ENCODE measurements around the gene MTA3. TPM values are rescaled to one million over a fixed set of nuclear protein-coding genes. Genes with fewer than 3 reads are reported as not detected.

The MTA3 gene
- total RNA-seq, 2 donors from 2014 or later: 22.7 to 30.9 TPM

GRCh38 chr2:42769583-42770287 is 201.3 kb downstream of the MTA3 start:
- H3K4me3 Mint-ChIP-seq: no peak overlapping the region
- ATAC-seq (replicated peaks): no peak
- no peaks in the 10 kb centered on the region for H3K9me3 Mint-ChIP-seq
- H3K4me1 Mint-ChIP-seq: no peaks in the 10 kb centered on the region
- no peaks in the 10 kb centered on the region for H3K36me3 Mint-ChIP-seq (ENCODE audit: low read depth)
- no peaks in the 10 kb centered on the region for H3K27me3 Mint-ChIP-seq
- no peak overlapping the region for H3K27ac Mint-ChIP-seq

GRCh38 chr2:42770288-42771131 is 202.1 kb downstream of the MTA3 start:
- peak; percentile 23 for ATAC-seq (replicated peaks)
- Mint-ChIP-seq H3K27ac (no peak overlapping the region), H3K27me3 (no peaks in the 10 kb centered on the region), H3K9me3 (no peaks in the 10 kb centered on the region), H3K36me3 (ENCODE audit: low read depth) (no peaks in the 10 kb centered on the region), H3K4me3 (no peak overlapping the region), H3K4me1 (no peaks in the 10 kb centered on the region)

- H3K4me1 Mint-ChIP-seq: no peaks in the 10 kb centered on the region
- no peaks in the 10 kb centered on the region for H3K9me3 Mint-ChIP-seq
- H3K36me3 Mint-ChIP-seq (ENCODE audit: low read depth): no peaks in the 10 kb centered on the region
Measured at GRCh38 chr2:42771546-42772153, 203.2 kb downstream of the MTA3 start.

GRCh38 chr2:42775186-42775585 is 206.8 kb downstream of the MTA3 start:
- Mint-ChIP-seq H3K4me3 (no peak overlapping the region), H3K27me3 (no peaks in the 10 kb centered on the region), H3K4me1 (no peaks in the 10 kb centered on the region), H3K27ac (no peak overlapping the region), H3K36me3 (ENCODE audit: low read depth) (no peaks in the 10 kb centered on the region), H3K9me3 (no peaks in the 10 kb centered on the region)
- ATAC-seq (replicated peaks): no peak

More at GRCh38 chr2:42771546-42772153, 203.2 kb downstream of the MTA3 start:
- Mint-ChIP-seq H3K27me3 (no peaks in the 10 kb centered on the region), H3K27ac (no peak overlapping the region), H3K4me3 (no peak overlapping the region)
- ATAC-seq (replicated peaks): no peak

GRCh38 chr2:42775810-42776209 is 207.4 kb downstream of the MTA3 start:
- H3K27ac Mint-ChIP-seq: no peak overlapping the region
- ATAC-seq (replicated peaks): no peak
- H3K4me3 Mint-ChIP-seq: no peak overlapping the region
- no peaks in the 10 kb centered on the region for H3K9me3 Mint-ChIP-seq
- no peaks in the 10 kb centered on the region for H3K4me1 Mint-ChIP-seq
- H3K27me3 Mint-ChIP-seq: no peaks in the 10 kb centered on the region
- no peaks in the 10 kb centered on the region for H3K36me3 Mint-ChIP-seq (ENCODE audit: low read depth)

GRCh38 chr2:42777883-42778805 is 209.7 kb downstream of the MTA3 start:
- H3K27me3 Mint-ChIP-seq: no peaks in the 10 kb centered on the region
- no peaks in the 10 kb centered on the region for H3K4me1 Mint-ChIP-seq
- H3K36me3 Mint-ChIP-seq (ENCODE audit: low read depth): no peaks in the 10 kb centered on the region
- H3K9me3 Mint-ChIP-seq: no peaks in the 10 kb centered on the region
- H3K27ac Mint-ChIP-seq: no peak overlapping the region
- H3K4me3 Mint-ChIP-seq: no peak overlapping the region
- ATAC-seq (replicated peaks): no peak

- no peak for ATAC-seq (replicated peaks)
- Mint-ChIP-seq H3K27me3 (no peaks in the 10 kb centered on the region), H3K36me3 (ENCODE audit: low read depth) (no peaks in the 10 kb centered on the region), H3K9me3 (no peaks in the 10 kb centered on the region), H3K27ac (no peak overlapping the region), H3K4me1 (no peaks in the 10 kb centered on the region), H3K4me3 (no peak overlapping the region)
Measured at GRCh38 chr2:42781181-42781580, 212.7 kb downstream of the MTA3 start.

GRCh38 chr2:42783511-42783910 is 215.1 kb downstream of the MTA3 start:
- H3K27ac Mint-ChIP-seq: no peak overlapping the region
- H3K9me3 Mint-ChIP-seq: no peaks in the 10 kb centered on the region
- H3K4me1 Mint-ChIP-seq: no peaks in the 10 kb centered on the region
- H3K36me3 Mint-ChIP-seq (ENCODE audit: low read depth): no peaks in the 10 kb centered on the region
- no peak for ATAC-seq (replicated peaks)
- H3K27me3 Mint-ChIP-seq: peaks cover 9% of the 10 kb centered on the region
- H3K4me3 Mint-ChIP-seq: no peak overlapping the region

GRCh38 chr2:42784204-42784880 is 215.9 kb downstream of the MTA3 start:
- ATAC-seq (replicated peaks): no peak
- H3K27ac Mint-ChIP-seq: no peak overlapping the region

GRCh38 chr2:42786561-42787345 is 218.3 kb downstream of the MTA3 start:
- ATAC-seq (replicated peaks): no peak
- Mint-ChIP-seq H3K4me3 (no peak overlapping the region), H3K9me3 (no peaks in the 10 kb centered on the region), H3K27me3 (peaks cover 32% of the 10 kb centered on the region), H3K36me3 (ENCODE audit: low read depth) (peaks cover 7% of the 10 kb centered on the region), H3K4me1 (peaks cover 8% of the 10 kb centered on the region), H3K27ac (no peak overlapping the region)

More at GRCh38 chr2:42784204-42784880, 215.9 kb downstream of the MTA3 start:
- Mint-ChIP-seq H3K9me3 (no peaks in the 10 kb centered on the region), H3K36me3 (ENCODE audit: low read depth) (no peaks in the 10 kb centered on the region), H3K4me1 (no peaks in the 10 kb centered on the region), H3K27me3 (peaks cover 13% of the 10 kb centered on the region), H3K4me3 (no peak overlapping the region)

- H3K27ac Mint-ChIP-seq: no peak overlapping the region
- H3K27me3 Mint-ChIP-seq: peaks cover 36% of the 10 kb centered on the region
- ATAC-seq (replicated peaks): no peak
- H3K4me1 Mint-ChIP-seq: peaks cover 11% of the 10 kb centered on the region
- H3K9me3 Mint-ChIP-seq: no peaks in the 10 kb centered on the region
- H3K36me3 Mint-ChIP-seq (ENCODE audit: low read depth): peaks cover 7% of the 10 kb centered on the region
- H3K4me3 Mint-ChIP-seq: no peak overlapping the region
Measured at GRCh38 chr2:42787424-42787787, 219.0 kb downstream of the MTA3 start.

GRCh38 chr2:42787788-42788477 is 219.5 kb downstream of the MTA3 start:
- no peak overlapping the region for H3K27ac Mint-ChIP-seq
- H3K9me3 Mint-ChIP-seq: no peaks in the 10 kb centered on the region
- peaks cover 7% of the 10 kb centered on the region for H3K36me3 Mint-ChIP-seq (ENCODE audit: low read depth)
- H3K27me3 Mint-ChIP-seq: peaks cover 36% of the 10 kb centered on the region
- peaks cover 11% of the 10 kb centered on the region for H3K4me1 Mint-ChIP-seq
- ATAC-seq (replicated peaks): peak; percentile 38
- H3K4me3 Mint-ChIP-seq: no peak overlapping the region

GRCh38 chr2:42788478-42788793 is 220.0 kb downstream of the MTA3 start:
- Mint-ChIP-seq H3K27ac (no peak overlapping the region), H3K4me3 (no peak overlapping the region), H3K9me3 (no peaks in the 10 kb centered on the region), H3K36me3 (ENCODE audit: low read depth) (peaks cover 7% of the 10 kb centered on the region), H3K4me1 (peaks cover 11% of the 10 kb centered on the region), H3K27me3 (peaks cover 40% of the 10 kb centered on the region)
- no peak for ATAC-seq (replicated peaks)
